OCI-LY1 (cell line): Measurements from ENCODE around the gene TACO1.

Source experiments
- CTCF ChIP-seq: fragments of 200-600 bp; sonication (generic), shearing (Covaris generic); IDR thresholded peaks from 2 replicates; pipeline ENCODE4 v1.5.1; 2017; ENCODE audit warnings: mild to moderate bottlenecking, antibody characterized with exemption, low read length, moderate library complexity, mixed read lengths
- EZH2 ChIP-seq: fragments of 200-600 bp; sonication (generic), shearing (Covaris generic); IDR thresholded peaks from 2 replicates; pipeline ENCODE4 v1.8.0; 2017; ENCODE audit warnings: borderline replicate concordance, mixed run types, mild to moderate bottlenecking, antibody characterized with exemption, low read length, moderate library complexity, mixed read lengths

GRCh38 chr17:63649813-63650212 is 49.1 kb downstream of the TACO1 start:
- TF ChIP-seq CTCF: no peak
- no peak for TF ChIP-seq EZH2
